GM12801 (cell line): ENCODE data around the gene RASSF4.

Experiments used
- TF ChIP-seq, protein P1 (sequence below): IDR thresholded peaks from one replicate; pipeline ENCODE4 v1.5.1; 2011; ENCODE audit warnings: control low read depth; ENCODE audit not compliant: insufficient read length; ENCODE audit errors: extremely low read depth

The RASSF4 gene

GRCh38 chr10:44982114-44982460 lies 22.5 kb downstream of the RASSF4 start:
- TF ChIP-seq, protein P1, sequence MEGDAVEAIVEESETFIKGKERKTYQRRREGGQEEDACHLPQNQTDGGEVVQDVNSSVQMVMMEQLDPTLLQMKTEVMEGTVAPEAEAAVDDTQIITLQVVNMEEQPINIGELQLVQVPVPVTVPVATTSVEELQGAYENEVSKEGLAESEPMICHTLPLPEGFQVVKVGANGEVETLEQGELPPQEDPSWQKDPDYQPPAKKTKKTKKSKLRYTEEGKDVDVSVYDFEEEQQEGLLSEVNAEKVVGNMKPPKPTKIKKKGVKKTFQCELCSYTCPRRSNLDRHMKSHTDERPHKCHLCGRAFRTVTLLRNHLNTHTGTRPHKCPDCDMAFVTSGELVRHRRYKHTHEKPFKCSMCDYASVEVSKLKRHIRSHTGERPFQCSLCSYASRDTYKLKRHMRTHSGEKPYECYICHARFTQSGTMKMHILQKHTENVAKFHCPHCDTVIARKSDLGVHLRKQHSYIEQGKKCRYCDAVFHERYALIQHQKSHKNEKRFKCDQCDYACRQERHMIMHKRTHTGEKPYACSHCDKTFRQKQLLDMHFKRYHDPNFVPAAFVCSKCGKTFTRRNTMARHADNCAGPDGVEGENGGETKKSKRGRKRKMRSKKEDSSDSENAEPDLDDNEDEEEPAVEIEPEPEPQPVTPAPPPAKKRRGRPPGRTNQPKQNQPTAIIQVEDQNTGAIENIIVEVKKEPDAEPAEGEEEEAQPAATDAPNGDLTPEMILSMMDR, result no peak

DNA sequence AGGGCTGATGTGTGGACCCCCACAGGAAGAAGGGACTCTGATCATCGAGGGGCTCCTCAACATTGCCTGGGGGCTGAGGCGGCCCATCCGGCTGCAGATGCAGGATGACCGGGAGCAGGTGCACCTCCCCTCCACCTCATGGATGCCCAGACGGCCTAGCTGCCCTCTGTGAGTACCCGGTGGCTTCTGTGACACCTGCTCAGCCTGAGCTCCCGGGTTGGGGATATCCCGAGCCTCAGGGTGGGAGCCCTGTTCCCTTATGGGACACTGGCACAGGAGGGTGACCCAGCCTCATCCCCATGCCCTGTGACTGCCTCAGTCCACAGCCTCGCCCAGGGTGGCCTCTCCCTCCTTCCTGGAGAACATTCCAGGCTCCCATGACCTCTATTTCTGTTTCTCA lies 22.9 kb downstream of the RASSF4 start:
- TF ChIP-seq, protein P1, result no peak

GRCh38 chr10:44983066-44983894 lies 23.7 kb downstream of the RASSF4 start:
- TF ChIP-seq, protein P1, result no peak

- TF ChIP-seq, protein P1, result no peak
Observed at GRCh38 chr10:44983895-44984278, 24.3 kb downstream of the RASSF4 start.

DNA sequence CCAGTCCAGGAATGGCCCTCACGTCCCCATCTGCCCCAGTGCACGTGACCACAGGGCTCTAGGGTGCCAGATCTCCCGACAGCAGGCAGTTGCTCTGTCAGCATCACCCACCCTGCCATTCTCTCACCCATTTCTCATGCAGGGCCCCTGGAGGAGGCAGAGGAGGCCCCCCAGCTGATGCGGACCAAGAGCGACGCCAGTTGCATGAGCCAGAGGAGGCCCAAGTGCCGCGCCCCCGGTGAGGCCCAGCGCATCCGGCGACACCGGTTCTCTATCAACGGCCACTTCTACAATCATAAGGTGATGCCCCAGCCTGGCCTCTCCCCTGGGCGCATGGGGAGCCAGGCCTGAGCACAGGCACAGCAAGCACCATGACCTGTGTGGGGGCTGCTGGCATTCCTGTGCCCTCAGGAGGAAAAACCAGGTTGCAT lies 25.1 kb downstream of the RASSF4 start:
- TF ChIP-seq, protein P1, result no peak

- TF ChIP-seq, protein P1, result no peak
Observed at GRCh38 chr10:44985175-44985681, 25.6 kb downstream of the RASSF4 start.

DNA sequence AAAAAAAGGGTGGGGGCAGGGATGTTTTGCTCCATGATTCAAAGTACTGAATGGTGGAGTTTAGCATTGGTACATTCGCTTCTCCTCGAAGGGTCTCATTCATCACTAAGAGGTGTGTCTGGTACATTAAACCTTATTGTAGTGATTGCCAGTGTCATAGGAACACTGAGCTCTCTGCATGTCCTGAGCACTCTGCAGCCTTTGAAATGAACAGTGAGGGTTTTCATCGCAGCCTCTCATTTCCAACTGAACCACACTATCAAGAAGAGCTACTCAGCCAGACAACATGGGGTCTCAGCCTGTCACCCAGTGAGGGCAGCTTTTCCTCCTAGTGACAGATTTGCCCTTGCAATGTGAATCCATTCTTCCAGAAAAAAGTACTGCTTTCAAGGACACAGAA lies 26.6 kb downstream of the RASSF4 start:
- TF ChIP-seq, protein P1, result no peak
